ENCODE data around the gene PHLDB2. TPM values are rescaled to one million over a fixed set of nuclear protein-coding genes. Genes with fewer than 3 reads are reported as not detected.

PHLDB2 gene
- total RNA-seq, 2 experiments from 2014 or later = 5.8 to 6.0 TPM

DNA sequence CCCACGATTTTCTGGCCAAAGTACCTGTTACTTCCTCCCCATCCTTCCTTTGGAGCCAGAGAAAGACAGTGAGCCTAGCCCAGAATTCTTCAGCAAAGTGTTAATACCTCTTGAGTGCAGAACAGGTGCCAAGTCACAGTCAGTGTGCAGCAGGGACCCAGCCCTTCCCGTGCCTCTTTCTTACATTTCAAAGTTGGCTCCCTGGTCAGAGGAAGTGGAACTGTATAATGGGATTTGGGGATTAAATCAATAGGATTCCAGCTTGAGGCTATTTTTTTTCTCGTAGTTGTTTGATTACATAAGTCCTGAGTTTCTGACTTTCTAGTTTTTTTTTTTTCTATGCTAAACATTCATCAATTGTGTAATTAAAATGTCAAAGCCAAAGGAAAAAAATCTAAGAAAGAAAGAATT is 67.2 kb downstream of the PHLDB2 start:
- TF ChIP-seq, protein P1, sequence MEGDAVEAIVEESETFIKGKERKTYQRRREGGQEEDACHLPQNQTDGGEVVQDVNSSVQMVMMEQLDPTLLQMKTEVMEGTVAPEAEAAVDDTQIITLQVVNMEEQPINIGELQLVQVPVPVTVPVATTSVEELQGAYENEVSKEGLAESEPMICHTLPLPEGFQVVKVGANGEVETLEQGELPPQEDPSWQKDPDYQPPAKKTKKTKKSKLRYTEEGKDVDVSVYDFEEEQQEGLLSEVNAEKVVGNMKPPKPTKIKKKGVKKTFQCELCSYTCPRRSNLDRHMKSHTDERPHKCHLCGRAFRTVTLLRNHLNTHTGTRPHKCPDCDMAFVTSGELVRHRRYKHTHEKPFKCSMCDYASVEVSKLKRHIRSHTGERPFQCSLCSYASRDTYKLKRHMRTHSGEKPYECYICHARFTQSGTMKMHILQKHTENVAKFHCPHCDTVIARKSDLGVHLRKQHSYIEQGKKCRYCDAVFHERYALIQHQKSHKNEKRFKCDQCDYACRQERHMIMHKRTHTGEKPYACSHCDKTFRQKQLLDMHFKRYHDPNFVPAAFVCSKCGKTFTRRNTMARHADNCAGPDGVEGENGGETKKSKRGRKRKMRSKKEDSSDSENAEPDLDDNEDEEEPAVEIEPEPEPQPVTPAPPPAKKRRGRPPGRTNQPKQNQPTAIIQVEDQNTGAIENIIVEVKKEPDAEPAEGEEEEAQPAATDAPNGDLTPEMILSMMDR (IDR thresholded peaks at IDR 0.05) = no peak
- Mint-ChIP-seq H3K4me1 (ENCODE audit: low read depth) (no peaks in the 10 kb centered on the region), H3K27ac (no peak overlapping the region), H3K36me3 (ENCODE audit: low read depth) (no peaks in the 10 kb centered on the region), H3K27me3 (no peaks in the 10 kb centered on the region), H3K9me3 (no peaks in the 10 kb centered on the region), H3K4me3 (no peak overlapping the region)
- Histone ChIP-seq H3K27me3 (ENCODE audit: control insufficient read depth in 1 of 2, insufficient read depth in 2 of 2, low read length in 2 of 2) (no peaks in the 10 kb centered on the region), H3K36me3 (ENCODE audit: insufficient read depth, low read length) (no peaks in the 10 kb centered on the region), H3K9me3 (ENCODE audit: control insufficient read depth in 1 of 2, insufficient read depth in 1 of 2, low read length in 2 of 2) (no peaks in the 10 kb centered on the region), H3K4me1 (ENCODE audit: insufficient read depth, low read length) (no peaks in the 10 kb centered on the region), H3K27ac (ENCODE audit: low read depth in 1 of 2, low read length in 2 of 2) (no peak overlapping the region), H3K4me3 (ENCODE audit: low read length) (no peak overlapping the region)
- ATAC-seq (ENCODE audit: poor library complexity) = no peak
- intact Hi-C loops (cut with DNase I, micrococcal nuclease) = no loop called here
- DNase-seq = no peak
- POLR2A ChIA-PET = no interaction called here
- CTCF ChIA-PET = interaction anchor here (1.2 to 1.5 kb wide), 2 partner anchors 9 to 10 kb away, joined by 4 read pairs; no protein-coding TSS in a partner anchor

DNA sequence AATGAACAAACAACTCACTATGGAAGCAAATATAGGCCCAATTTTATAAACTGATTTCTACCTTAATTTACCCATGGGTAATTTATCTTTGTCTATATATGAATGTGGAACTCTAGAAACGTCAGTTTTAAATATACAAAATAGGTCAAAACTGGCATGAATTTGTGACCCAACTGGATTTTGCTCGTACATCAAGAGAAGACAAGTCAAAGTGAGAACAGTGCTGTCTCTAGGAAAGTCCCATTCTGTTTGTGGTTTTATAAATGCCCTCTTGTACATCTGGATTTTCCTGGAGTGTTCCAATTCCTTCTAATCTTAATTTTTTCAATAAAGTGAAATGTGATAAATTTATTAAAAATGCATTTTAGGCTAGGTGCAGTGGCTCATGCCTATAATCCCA is 69.5 kb downstream of the PHLDB2 start:
- Histone ChIP-seq H3K4me3 (ENCODE audit: low read length) (no peak overlapping the region), H3K9me3 (ENCODE audit: control insufficient read depth in 1 of 2, insufficient read depth in 1 of 2, low read length in 2 of 2) (no peaks in the 10 kb centered on the region), H3K27me3 (ENCODE audit: control insufficient read depth in 1 of 2, insufficient read depth in 2 of 2, low read length in 2 of 2) (no peaks in the 10 kb centered on the region), H3K4me1 (ENCODE audit: insufficient read depth, low read length) (no peaks in the 10 kb centered on the region), H3K36me3 (ENCODE audit: insufficient read depth, low read length) (no peaks in the 10 kb centered on the region), H3K27ac (ENCODE audit: low read depth in 1 of 2, low read length in 2 of 2) (no peak overlapping the region)
- intact Hi-C loops (cut with DNase I, micrococcal nuclease) = no loop called here
- TF ChIP-seq, protein P1 (IDR thresholded peaks at IDR 0.05) = no peak
- Mint-ChIP-seq H3K27me3 (no peaks in the 10 kb centered on the region), H3K9me3 (no peaks in the 10 kb centered on the region), H3K36me3 (ENCODE audit: low read depth) (no peaks in the 10 kb centered on the region), H3K4me1 (ENCODE audit: low read depth) (no peaks in the 10 kb centered on the region), H3K4me3 (no peak overlapping the region), H3K27ac (no peak overlapping the region)
- CTCF ChIA-PET = interaction anchor here (0.5 kb wide), 1 partner anchor 808 kb away, joined by 5 read pairs; no protein-coding TSS in a partner anchor
- ATAC-seq (ENCODE audit: poor library complexity) = no peak
- no peak for DNase-seq
- POLR2A ChIA-PET = no interaction called here

DNA sequence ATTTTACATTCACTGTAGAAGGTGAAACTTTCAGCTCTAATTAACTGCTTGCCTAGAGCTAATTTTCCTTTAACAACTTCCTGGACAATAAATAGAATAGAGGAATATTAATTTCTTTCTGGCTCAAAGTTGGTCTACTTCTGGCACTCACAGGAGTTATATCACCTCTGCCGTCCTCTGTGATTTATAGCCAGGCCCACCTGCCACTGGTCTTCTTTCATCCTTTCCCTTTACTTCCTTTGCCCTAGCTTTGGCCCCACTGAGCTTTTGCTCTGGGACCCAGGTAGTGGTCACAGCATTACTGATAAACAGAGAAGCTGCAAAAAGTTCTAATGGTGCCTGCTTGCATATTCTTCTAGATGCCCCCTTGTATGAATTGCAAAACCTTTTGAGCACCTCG is 70.4 kb downstream of the PHLDB2 start:
- Mint-ChIP-seq H3K27ac (no peak overlapping the region), H3K4me3 (no peak overlapping the region), H3K9me3 (no peaks in the 10 kb centered on the region), H3K36me3 (ENCODE audit: low read depth) (no peaks in the 10 kb centered on the region), H3K27me3 (no peaks in the 10 kb centered on the region), H3K4me1 (ENCODE audit: low read depth) (no peaks in the 10 kb centered on the region)
- Histone ChIP-seq H3K4me1 (ENCODE audit: insufficient read depth, low read length) (no peaks in the 10 kb centered on the region), H3K27me3 (ENCODE audit: control insufficient read depth in 1 of 2, insufficient read depth in 2 of 2, low read length in 2 of 2) (no peaks in the 10 kb centered on the region), H3K4me3 (ENCODE audit: low read length) (no peak overlapping the region), H3K36me3 (ENCODE audit: insufficient read depth, low read length) (no peaks in the 10 kb centered on the region), H3K9me3 (ENCODE audit: control insufficient read depth in 1 of 2, insufficient read depth in 1 of 2, low read length in 2 of 2) (no peaks in the 10 kb centered on the region), H3K27ac (ENCODE audit: low read depth in 1 of 2, low read length in 2 of 2) (no peak overlapping the region)
- CTCF ChIA-PET = no interaction called here
- DNase-seq (no peak), ATAC-seq (ENCODE audit: poor library complexity) (no peak)
- intact Hi-C loops (cut with DNase I, micrococcal nuclease) = no loop called here
- POLR2A ChIA-PET = no interaction called here
- TF ChIP-seq, protein P1 (IDR thresholded peaks at IDR 0.05) = no peak
